ENCODE data around the gene CNTN5.

- TF ChIP-seq SMC3 (conservative IDR thresholded peaks at IDR 0.05; ENCODE audit: poor library complexity), result no peak
- no peak for TF ChIP-seq CTCF (IDR thresholded peaks at IDR 0.05; ENCODE audit: poor library complexity, severe bottlenecking)
- TF ChIP-seq EP300 (conservative IDR thresholded peaks at IDR 0.05; ENCODE audit: poor library complexity, severe bottlenecking), result no peak
- TF ChIP-seq EZH2 (IDR thresholded peaks at IDR 0.05; ENCODE audit: borderline replicate concordance, insufficient read depth, low read length, poor library complexity, severe bottlenecking), result no peak
- TF ChIP-seq TAF1 (IDR thresholded peaks at IDR 0.05; ENCODE audit: low read depth), result no peak
Observed at GRCh38 chr11:99925968-99926367, 905.2 kb downstream of the CNTN5 start.
